HG03095 (cell line): ENCODE results near the gene KCNIP1.
A peak's percentile ranks its signal among the peaks of the same experiment; 100 is the strongest.

Experiments
- ATAC-seq: cut with Tn5 transposase; IDR thresholded peaks from one replicate; pipeline ENCODE4 v1.9.1; 2021; ENCODE audit warnings: moderate library complexity; ENCODE audit not compliant: unreplicated experiment

Gene KCNIP1

DNA sequence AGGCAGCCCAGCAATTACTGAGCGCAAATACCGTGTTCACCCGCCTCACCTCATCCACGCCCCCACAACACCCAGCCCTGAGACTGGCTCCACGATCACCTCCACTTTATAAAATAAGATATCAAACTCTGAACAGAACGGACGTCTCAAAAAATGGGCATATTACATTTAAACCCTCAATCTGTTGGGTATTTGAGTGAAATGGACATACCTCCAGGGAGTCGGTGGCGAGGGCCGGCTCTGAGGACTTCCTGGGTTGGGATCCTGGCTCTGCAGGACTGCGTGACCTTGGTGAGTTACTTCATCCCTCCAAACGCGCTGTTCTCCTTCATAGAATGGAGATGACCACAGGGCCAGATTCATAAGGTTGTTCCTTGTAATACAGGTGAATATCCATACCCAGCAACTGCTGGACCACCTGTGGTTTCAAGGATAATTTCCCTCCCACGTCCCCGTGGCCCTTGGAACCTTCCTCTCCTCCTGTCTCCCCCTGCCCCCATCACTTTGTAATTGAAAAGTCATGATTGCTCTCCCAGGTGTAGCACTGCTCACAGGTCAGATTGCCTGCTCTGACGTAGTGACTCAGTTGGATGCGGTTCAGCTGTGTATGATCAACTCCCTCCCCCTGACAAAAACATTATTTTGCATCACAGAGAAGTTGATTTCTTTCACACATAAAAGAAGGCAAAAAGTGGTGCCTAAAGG lies 135.6 kb downstream of the KCNIP1 start:
- ATAC-seq, result no peak

DNA sequence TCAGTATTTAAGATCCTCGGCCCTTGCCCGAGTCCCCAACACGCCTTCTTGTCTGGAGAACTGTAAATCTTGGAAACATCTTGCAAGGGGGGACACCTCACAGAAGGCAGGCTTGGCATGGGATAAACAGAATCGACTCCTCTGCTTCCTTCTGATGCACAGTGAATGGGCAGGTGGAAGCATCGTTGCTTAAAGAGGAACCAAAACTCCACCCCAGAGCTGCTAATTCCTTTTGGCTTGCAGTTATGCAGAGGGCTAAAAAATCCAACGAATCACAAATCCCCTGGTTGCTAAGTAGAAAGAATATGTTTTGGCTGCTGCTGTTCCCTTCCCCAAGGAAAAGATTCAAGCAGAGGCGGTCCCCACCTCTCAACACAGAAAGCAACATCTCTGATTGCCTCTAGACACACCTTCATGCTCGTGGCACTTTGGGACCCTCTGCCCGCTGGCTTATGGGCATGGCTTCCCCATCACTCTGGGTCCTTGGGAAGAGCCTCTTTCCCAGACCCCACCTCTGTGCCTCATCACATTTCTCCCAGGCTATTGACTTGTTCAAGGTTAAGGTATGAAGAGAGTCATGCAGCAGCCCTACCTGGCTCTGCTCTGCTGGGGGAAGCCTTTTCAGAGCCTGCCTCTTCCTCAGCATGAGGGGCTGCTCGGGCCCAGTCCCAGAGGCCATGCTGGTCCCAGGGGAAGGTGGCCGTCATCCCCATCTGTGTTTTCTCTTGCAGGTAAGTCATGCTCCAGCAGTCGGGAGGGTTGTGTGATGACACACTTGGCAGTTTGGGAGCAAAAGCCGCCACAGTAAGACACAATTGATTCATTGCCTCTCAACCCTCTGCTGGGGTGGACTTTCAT lies 137.1 kb downstream of the KCNIP1 start:
- no peak for ATAC-seq

DNA sequence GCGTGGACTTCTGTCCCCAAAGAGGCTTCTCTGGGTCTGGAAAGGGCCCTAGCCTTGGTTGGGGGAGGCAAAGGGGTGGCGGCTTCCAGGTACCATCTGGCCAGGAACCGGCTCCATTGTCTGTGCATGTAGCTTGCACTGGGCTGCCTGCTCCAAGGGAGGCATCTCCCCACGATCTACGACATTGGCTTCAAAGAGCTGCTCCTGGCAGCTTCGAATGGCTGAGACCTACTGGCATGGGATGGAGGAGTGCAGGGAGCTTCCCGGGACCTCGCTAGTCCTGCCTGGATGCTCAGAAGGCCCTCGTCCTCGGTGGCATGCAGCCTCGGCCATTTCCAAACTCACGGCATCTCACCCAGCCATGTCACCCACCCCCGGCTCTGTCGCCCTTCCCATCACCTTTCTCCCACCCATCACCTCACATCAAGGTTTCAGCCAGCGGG lies 137.8 kb downstream of the KCNIP1 start:
- no peak for ATAC-seq

DNA sequence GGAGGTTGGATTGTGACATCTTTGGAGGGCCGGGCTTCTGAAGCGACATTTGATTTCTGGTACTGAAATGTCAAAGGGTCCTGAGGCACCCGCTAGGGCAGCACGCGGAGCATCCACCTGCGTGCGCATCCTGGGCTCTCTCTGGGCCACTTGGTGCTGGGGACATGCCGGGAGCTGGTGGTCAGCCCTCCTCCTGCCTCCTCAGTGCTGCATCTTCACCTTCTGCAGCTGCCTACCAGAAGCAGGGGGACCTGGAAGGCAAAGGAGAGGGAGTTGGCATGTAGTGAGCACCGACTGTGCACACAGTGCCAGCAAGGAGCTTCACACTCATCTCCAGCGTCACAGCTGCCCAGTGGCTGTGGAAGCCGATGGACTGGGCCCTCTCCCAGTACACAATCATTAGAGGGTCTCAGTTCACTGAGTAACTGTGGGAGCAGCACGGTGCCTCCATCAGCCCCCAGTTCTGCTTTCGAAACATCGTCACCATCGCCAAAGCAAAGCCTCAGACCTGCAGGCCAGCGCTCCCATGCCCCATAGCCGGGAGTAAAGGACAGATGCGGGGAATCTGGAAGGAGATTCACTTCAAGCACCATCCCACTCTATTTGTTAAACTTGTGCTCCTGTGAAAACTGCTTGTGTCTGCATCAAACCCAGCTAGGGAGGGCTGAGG lies 138.4 kb downstream of the KCNIP1 start:
- ATAC-seq, result no peak

DNA sequence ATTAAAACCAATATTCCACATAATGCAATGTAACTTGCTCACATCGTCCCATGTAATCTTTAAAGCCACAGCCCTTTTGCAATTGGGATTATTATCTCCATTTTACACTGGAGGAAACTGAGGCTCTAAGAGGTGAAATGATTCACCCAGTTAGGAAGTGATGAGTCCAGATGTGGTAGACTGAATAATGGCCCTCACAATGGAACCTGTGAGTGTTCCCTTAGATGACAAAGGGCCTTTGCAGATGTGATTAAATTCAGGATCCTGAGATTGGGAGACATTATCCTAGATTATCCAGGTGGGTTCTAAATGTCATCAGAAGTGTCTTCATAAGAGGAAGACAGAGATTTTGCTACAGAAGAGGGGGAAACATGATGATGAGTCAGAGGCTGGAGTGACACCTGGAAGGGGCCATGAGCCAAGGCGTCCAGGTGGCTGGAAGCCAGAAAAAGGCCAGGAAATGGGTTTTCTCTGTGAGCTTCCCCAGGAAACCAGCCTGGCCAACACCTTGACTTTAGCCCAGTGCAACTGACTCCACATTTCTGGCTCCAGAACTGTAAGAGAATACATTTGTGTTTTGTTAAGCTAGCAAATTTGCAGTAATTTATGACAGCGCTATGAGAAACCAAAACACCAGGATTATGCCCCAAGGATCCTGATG lies 139.1 kb downstream of the KCNIP1 start:
- no peak for ATAC-seq

DNA sequence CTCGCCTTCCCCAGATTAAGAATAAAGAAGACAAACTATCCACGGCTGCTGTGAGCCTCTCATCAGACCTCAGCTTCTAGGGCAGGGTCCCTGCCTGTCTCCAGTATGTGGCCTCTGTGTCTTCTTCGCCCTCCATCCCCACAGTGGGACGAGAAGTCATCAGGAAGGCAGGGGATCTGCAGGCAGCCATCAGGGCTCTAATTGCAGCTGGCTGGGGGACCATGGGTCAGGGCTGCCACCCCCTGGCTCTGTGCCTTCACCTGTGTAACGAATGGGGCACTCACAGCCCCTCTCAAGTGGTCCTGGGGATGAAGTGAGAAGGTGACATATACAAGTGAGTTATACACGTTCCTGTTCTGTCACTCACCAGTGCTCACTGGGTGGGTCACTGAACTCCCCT lies 139.8 kb downstream of the KCNIP1 start:
- ATAC-seq, result no peak

DNA sequence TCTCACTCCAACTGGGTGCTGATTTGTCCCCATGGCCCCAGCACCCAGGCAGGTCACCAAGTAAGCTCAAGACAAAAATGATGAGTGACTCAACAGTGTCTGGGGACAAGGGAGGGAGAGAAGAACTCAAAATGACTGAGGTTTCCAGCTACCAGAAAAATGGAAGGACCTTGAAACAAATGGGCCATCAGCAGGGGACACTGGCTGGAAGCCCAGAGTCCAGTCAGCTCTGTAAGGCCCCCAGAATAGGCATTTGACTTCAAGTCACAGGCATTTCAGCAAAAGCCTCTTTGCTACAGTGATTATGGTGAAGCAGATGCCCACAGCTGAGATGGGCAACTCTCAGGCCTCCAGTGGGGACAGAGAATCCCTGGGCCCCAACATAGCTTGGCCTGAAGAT lies 140.7 kb downstream of the KCNIP1 start:
- no peak for ATAC-seq

DNA sequence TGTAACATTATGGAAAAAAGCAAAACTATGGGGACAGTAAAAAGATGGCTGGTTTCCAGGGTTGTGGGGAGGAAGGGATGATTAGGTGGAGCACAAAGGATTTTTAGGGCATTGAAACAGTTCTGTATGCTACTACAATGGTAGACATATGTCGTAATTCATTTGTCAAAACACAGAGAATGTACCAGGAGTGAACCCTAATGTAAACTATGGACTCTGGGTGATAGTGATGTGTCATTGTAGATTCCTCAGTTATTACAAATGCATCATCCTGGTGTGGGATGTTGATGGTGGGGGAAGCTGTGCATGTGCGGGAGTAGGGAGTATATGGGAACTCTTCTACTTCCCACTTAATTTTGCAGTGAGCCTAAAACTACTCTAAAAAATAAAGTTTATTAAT lies 144.7 kb downstream of the KCNIP1 start:
- ATAC-seq, result no peak

DNA sequence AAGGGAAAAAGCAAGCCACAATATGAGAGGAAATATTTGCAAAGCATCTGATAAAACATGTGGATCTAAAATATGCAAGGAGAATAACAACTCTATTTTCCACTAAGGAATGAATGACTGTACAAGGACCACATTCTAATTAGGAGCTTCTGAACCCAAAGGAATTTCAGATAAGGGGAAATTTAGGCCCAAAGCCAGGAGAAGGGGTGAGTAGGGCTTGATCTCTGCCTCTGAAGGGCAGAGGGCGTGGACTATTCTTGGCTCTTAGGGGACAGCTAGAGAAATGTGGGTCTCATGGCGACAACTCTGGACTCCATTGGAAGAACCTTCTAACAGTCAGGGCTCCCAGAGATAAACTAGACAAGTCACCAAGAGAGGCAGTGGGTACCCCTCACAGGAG lies 147.0 kb downstream of the KCNIP1 start:
- no peak for ATAC-seq

DNA sequence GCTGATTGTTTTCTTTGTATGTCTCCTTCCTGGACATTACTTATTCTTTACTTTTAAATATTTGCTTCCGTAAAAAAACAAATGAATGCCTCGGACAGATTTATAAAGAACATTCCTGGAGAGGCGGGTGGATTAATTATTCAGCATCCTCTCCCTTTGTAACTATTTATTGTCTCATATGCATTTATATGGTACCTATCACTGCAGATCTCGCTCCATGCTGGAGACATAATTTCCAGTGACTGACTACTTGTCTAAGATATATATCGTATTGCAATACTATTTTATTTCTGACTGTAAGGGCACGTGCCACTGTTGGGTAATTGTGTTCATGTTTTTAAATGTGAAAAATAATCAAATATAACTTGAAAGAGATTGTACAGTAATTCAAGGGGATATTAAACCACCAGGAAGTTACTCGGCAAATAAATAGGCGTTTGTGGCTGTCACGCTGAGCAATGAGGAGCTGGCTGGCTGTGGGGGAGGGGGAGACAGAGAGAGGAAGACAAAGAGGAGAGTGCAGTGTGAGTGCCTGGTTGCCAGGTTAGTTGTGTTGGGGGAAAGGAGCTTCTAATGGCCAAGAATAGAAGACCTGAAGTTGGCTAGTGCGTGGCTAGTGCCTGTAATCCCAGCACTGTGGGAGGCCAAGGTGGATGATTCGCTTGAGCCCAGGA lies 147.9 kb downstream of the KCNIP1 start:
- no peak for ATAC-seq

DNA sequence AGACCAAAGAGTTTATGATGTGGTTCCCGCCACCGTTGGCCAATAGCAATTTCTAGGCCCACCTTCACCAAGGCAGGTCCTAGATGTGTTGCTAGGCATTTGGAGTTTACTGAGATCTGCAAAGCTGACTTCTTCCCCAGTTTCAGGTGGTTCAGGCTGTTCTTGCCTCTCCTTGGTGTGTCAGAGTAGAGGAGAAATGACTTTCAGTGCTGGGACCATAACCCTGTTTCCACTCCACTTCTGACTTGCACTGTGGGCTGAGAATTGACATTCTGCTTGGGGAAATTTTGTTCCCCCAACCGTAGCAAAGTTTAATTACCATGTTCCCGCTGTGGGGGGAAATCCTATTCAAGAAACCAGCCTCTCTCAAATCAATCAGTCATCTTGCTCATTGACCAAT lies 151.7 kb downstream of the KCNIP1 start:
- ATAC-seq, result no peak

DNA sequence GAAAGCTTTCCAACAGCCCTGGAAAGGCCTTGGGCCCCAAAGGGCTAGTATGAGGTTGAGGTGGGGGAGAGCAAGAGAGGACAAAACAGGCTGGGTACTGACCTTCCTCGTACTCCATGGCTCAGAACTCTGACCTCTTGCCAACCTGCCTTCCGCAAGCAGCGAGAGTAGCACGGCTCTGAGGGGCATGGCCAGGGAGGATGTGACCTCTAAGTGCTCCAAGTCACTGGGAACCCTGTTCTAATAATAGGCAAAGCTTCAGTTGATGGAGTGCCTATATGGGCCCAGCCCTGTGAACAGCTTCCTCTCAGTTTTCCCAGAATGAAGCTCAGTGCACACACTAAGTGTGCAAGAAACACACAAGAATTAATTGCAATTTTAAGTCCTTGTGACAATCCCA lies 152.1 kb downstream of the KCNIP1 start:
- no peak for ATAC-seq

DNA sequence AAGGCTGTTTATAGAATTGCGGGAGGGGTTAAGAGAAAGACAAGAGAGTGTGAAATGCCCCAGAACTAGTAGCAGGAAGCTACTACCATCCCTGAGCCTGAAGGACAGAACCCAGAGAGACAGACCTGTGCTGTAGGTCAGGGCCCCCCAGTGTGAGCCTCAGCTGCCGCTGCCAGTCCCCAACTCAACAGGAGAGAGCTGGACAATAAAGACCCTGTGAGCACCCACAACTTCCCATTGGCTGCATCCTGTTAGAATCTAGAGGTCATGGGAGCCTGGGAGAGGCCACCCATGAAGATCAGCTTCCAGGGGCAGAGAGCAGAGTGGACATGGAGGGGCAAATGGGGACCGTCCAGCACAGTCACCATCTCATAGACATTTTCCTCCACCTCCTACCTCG lies 152.5 kb downstream of the KCNIP1 start:
- no peak for ATAC-seq

DNA sequence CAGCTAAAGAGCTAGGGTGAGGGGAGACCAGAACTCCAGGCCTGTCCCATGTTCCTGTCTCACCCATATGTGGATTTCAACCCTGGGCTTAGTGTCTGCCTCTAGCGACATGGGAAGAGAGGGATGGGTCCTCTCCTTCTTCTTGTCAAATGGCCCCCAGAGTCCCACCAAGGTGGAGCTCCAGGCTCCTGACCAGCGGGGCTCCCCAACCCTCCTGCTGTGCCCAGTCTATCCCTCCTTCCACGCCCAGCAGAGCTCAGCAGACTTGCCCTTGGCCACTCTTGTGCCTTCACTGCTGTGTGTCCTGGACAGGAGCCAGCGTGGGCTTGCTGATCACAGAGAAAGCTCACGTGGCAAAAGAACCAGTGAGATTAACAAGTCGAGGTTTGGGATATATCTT lies 156.7 kb downstream of the KCNIP1 start:
- ATAC-seq, result no peak

DNA sequence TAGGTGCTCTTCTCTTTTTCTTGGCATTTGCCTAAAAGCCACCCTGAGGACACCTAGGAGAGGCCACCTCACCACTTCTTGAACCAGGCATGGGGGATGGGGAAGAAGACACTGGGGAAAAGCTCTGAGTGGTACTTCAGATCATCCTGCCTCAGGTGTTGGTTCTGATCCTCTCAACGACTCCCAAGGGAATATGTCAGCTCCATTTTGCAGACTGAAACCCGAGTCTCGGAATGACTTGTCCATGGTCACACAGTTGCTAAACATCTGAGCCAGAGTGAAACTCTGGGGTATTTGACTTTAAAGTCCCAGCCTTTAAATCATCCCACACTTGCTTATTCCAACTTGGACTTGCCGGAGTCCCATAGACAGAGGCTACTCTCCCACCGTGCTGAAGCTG lies 159.1 kb downstream of the KCNIP1 start:
- no peak for ATAC-seq

DNA sequence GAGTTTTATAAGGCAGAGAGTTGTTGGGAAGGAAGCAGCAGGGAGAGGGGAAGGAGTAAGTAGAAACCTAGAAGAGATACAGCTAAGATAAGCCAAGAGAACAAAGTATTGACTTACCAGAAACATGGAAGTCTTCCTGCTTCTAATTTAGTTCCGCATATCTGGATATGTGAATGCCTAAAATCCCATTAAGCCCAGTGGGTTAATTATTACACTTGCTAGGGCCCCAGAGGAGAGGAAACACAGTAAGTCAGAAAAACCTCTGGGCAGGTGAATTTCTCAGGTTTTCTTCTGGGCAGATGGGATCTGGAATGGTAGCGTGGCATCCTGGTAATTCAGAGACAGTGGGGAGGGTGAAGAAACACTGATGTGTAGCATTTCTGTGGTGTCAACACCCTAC lies 175.0 kb downstream of the KCNIP1 start:
- no peak for ATAC-seq

DNA sequence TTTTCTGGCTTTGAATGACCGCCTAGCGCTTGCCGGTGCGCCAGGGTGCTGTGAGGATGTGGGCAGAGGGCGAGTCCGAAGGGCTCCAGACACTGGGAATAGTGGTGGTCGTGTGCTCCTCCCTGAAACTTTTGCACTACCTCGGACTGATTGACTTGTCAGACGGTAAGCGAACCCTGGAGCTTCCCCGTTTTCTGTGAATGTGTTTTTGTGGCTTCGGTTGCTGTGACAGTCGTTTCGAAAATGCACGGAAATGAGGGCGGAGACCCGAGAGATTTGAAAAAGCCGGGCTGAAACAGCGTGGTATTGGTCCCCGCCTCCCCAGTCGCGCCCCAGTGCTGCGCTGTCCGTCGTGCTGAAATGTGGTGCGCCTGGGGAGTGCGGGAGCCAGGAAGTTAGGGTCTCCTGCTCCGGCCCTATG lies 177.2 kb downstream of the KCNIP1 start:
- peak; percentile 75 for ATAC-seq

DNA sequence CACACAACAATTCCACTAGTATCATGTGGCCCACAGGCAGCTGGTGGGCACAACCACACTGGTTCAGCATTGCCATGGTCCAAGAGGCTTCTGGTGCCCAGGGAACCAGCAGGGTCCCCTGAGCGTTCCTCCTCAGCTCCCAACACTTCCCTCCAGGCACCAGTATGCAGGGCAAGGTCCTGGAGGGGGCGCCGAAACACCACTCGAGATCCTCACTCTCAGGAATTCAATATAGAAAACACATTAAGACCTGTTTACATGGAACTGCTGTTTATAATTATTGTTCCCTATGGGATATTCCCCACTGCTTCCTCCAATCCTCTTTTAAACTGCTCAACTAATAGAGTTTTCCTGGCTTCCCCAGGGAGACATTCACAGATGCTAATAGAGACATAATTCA lies 187.8 kb downstream of the KCNIP1 start:
- no peak for ATAC-seq

DNA sequence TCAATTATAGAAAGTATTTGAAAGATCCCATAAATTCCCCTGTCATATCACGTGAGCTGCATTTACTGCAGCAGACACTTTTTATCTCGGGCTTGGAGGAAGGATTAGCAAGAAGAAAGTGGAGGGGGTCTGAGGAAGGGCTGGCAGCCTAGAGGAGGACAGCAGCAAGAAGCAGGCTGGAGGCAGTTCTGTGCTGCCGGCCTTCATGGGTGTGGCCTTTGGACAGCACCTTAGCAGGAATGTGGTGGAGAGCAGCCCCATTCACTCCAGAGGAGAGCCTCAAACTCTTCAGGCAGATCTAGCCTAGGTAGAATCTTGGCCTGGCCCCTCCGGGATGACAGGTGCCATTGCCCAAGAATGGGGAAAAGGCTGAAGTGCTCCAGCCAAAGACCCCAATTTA lies 189.9 kb downstream of the KCNIP1 start:
- no peak for ATAC-seq

DNA sequence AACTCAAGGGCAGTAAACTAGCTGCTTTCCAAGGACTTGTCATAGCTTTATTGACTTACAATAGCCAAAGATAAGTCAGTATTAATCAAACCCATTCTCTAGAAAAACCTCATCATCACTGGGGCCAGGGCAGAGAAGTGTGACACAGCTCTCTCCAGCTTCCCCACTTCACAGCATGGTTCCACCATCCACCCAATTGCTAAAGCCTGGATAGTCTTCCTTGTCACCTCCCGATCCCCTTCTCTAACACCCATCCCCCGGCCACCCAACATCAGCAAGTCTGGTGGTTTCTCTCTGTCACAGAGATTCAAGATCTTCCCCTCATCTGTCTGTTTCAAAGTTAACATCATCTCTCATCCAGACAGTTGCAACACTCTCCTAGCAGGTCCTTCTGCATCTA lies 191.1 kb downstream of the KCNIP1 start:
- ATAC-seq, result no peak

DNA sequence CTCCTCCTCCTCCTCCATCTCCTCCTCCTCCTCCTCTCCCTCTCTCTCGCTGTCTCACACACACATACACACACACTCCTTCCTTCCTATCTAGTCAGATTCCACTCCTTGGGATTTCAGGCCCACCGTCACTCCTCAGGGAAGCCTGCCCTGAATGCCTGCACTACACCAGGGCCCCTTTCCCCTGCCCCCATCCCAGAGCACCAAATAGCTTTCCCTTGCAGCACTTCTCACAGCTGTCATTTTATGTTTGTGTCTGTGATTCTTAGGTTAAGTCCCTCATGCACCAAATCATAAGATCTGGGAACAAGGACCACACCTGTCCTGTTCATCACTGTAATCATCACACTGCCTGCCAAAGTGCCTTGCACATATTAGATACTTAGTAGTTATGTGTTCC lies 193.2 kb downstream of the KCNIP1 start:
- no peak for ATAC-seq
